ENCODE measurements around the gene CASTOR1. TPM values are rescaled to one million over a fixed set of nuclear protein-coding genes. Genes with fewer than 3 reads are reported as not detected.

Gene CASTOR1
- total RNA-seq, 1 experiment from 2014 or later = 16.0 TPM

- Mint-ChIP-seq H3K36me3 (no peaks in the 10 kb centered on the region), H3K27me3 (ENCODE audit: low read depth) (no peaks in the 10 kb centered on the region), H3K4me3 (no peak overlapping the region), H3K9me3 (no peaks in the 10 kb centered on the region), H3K27ac (no peak overlapping the region), H3K4me1 (peaks cover 10% of the 10 kb centered on the region)
- ChIA-PET POLR2A (no interaction called here), CTCF (interaction anchor here (1.0 kb wide), 1 partner anchor 21 kb away, joined by 3 read pairs; no protein-coding TSS in a partner anchor)
- TF ChIP-seq HMGXB4 (CRISPR knock-in tag; IDR thresholded peaks at IDR 0.05) (no peak), FOXJ3 (CRISPR knock-in tag; IDR thresholded peaks at IDR 0.05; ENCODE audit: borderline replicate concordance) (no peak), ZNF281 (CRISPR knock-in tag; IDR thresholded peaks at IDR 0.05) (no peak), USF1 (CRISPR knock-in tag; IDR thresholded peaks at IDR 0.05) (no peak), AR (CRISPR knock-in tag; IDR thresholded peaks at IDR 0.05) (no peak), ESRRA (CRISPR knock-in tag; IDR thresholded peaks at IDR 0.05; ENCODE audit: borderline replicate concordance) (no peak), ZNF263 (CRISPR knock-in tag; IDR thresholded peaks at IDR 0.05; ENCODE audit: low read depth) (no peak), ZNF121 (CRISPR knock-in tag; IDR thresholded peaks at IDR 0.05) (no peak), NFYB (CRISPR knock-in tag; conservative IDR thresholded peaks at IDR 0.05; ENCODE audit: low read depth) (no peak), ATF1 (CRISPR knock-in tag; IDR thresholded peaks at IDR 0.05) (no peak), ZBTB43 (CRISPR knock-in tag; IDR thresholded peaks at IDR 0.05) (no peak), MYBL2 (CRISPR knock-in tag; IDR thresholded peaks at IDR 0.05) (no peak), ATF3 (CRISPR knock-in tag; conservative IDR thresholded peaks at IDR 0.05) (no peak), IRF1 (CRISPR knock-in tag; IDR thresholded peaks at IDR 0.05) (no peak), ETV6 (CRISPR knock-in tag; IDR thresholded peaks at IDR 0.05) (no peak), ZNF219 (CRISPR knock-in tag; IDR thresholded peaks at IDR 0.05; ENCODE audit: borderline replicate concordance) (no peak), ZMAT4 (CRISPR knock-in tag; IDR thresholded peaks at IDR 0.05) (no peak), KAT7 (CRISPR knock-in tag; IDR thresholded peaks at IDR 0.05; ENCODE audit: borderline replicate concordance) (no peak)
- no peak for DNase-seq (ENCODE audit: low spot score)
- no peak for ATAC-seq
Observed at GRCh38 chr22:30308518-30309230, 19.4 kb upstream of the CASTOR1 start.
